B cell (primary cell): Measurements from ENCODE around the gene EMX2.

Experiments
- EZH2 ChIP-seq: IDR thresholded peaks from 2 replicates; pipeline ENCODE4 v1.6.1; 2012; ENCODE audit warnings: borderline replicate concordance, low read depth, mild to moderate bottlenecking, moderate library complexity, low read length; ENCODE audit not compliant: insufficient read depth, poor library complexity, severe bottlenecking
- TF ChIP-seq, protein P1 (sequence below): fragments of 200-600 bp; IDR thresholded peaks from one replicate; pipeline ENCODE4 v1.8.0; 2022; ENCODE audit warnings: antibody characterized with exemption, mild to moderate bottlenecking

DNA sequence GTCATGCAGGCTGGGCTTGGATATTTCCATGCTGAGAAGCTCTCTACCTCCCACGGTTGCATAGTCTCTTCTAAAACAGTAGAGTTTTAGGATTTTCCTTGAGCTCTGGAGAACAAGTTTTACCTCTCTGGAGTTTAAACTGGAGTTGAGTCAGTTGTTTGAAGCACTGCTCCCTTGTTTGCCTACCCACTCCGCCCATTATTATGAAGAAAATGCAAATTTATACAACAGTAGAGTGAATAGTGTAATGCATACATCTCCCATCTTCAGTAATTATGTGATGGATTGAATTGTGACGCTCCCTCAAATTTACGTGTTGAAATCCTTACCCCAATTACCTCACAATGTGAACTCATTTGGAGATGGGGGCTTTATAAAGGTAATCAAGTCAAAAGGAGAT lies 17.2 kb downstream of the EMX2 start:
- TF ChIP-seq, protein P1, sequence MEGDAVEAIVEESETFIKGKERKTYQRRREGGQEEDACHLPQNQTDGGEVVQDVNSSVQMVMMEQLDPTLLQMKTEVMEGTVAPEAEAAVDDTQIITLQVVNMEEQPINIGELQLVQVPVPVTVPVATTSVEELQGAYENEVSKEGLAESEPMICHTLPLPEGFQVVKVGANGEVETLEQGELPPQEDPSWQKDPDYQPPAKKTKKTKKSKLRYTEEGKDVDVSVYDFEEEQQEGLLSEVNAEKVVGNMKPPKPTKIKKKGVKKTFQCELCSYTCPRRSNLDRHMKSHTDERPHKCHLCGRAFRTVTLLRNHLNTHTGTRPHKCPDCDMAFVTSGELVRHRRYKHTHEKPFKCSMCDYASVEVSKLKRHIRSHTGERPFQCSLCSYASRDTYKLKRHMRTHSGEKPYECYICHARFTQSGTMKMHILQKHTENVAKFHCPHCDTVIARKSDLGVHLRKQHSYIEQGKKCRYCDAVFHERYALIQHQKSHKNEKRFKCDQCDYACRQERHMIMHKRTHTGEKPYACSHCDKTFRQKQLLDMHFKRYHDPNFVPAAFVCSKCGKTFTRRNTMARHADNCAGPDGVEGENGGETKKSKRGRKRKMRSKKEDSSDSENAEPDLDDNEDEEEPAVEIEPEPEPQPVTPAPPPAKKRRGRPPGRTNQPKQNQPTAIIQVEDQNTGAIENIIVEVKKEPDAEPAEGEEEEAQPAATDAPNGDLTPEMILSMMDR = no peak
- TF ChIP-seq EZH2 = no peak
